Brain microvascular endothelial cell (primary cell): ENCODE data around the gene TLL1.

ENCODE experiments used
- DNase-seq: peaks from one replicate; pipeline ENCODE4 v3.0.0-alpha.2; 2020
- H3K27ac ChIP-seq: fragments of 250-450 bp; sonication (Bioruptor Pico); 2 replicates; pipeline ENCODE4 v1.5.1; 2020; ENCODE audit warnings: mild to moderate bottlenecking, moderate library complexity
- H3K27me3 ChIP-seq: fragments of 250-450 bp; sonication (Bioruptor Pico); replicated peaks from 2 replicates; pipeline ENCODE4 v1.5.1; 2020; ENCODE audit warnings: mild to moderate bottlenecking
- H3K36me3 ChIP-seq: fragments of 250-450 bp; sonication (Bioruptor Pico); replicated peaks from 2 replicates; pipeline ENCODE4 v1.5.1; 2020; ENCODE audit warnings: mild to moderate bottlenecking
- H3K4me3 ChIP-seq: 2 replicates; pipeline ENCODE4 v1.5.1; 2011; ENCODE audit warnings: low read depth, mild to moderate bottlenecking, control low read depth, low read length, moderate library complexity
- in situ Hi-C: cut with HindIII; loops from 2 replicates; pipeline ENCODE4 v1.10.0; 2017; ENCODE audit warnings: low sequenced_read_pairs, low pct_ligation_motif_present
- TF ChIP-seq, protein P1 (sequence below): IDR thresholded peaks from 2 replicates; pipeline ENCODE4 v1.5.1; 2011; ENCODE audit warnings: low read depth, mild to moderate bottlenecking, moderate library complexity, low read length, control low read depth, inconsistent platforms; ENCODE audit errors: missing control alignments

TLL1 gene

GRCh38 chr4:165927366-165927765 lies 54.3 kb downstream of the TLL1 start:
- no peaks in the 10 kb centered on the region for H3K36me3 ChIP-seq
- in situ Hi-C loops = no loop called here
- H3K27me3 ChIP-seq = no peaks in the 10 kb centered on the region
- H3K4me3 ChIP-seq = no peak overlapping the region
- TF ChIP-seq, protein P1, sequence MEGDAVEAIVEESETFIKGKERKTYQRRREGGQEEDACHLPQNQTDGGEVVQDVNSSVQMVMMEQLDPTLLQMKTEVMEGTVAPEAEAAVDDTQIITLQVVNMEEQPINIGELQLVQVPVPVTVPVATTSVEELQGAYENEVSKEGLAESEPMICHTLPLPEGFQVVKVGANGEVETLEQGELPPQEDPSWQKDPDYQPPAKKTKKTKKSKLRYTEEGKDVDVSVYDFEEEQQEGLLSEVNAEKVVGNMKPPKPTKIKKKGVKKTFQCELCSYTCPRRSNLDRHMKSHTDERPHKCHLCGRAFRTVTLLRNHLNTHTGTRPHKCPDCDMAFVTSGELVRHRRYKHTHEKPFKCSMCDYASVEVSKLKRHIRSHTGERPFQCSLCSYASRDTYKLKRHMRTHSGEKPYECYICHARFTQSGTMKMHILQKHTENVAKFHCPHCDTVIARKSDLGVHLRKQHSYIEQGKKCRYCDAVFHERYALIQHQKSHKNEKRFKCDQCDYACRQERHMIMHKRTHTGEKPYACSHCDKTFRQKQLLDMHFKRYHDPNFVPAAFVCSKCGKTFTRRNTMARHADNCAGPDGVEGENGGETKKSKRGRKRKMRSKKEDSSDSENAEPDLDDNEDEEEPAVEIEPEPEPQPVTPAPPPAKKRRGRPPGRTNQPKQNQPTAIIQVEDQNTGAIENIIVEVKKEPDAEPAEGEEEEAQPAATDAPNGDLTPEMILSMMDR = no peak
- H3K27ac ChIP-seq = no peak overlapping the region
- DNase-seq = no peak

GRCh38 chr4:165927815-165928214 lies 54.8 kb downstream of the TLL1 start:
- Histone ChIP-seq H3K27me3 (no peaks in the 10 kb centered on the region), H3K36me3 (no peaks in the 10 kb centered on the region), H3K27ac (no peak overlapping the region), H3K4me3 (no peak overlapping the region)
- no peak for DNase-seq
- in situ Hi-C loops = no loop called here
- TF ChIP-seq, protein P1 = no peak

DNA sequence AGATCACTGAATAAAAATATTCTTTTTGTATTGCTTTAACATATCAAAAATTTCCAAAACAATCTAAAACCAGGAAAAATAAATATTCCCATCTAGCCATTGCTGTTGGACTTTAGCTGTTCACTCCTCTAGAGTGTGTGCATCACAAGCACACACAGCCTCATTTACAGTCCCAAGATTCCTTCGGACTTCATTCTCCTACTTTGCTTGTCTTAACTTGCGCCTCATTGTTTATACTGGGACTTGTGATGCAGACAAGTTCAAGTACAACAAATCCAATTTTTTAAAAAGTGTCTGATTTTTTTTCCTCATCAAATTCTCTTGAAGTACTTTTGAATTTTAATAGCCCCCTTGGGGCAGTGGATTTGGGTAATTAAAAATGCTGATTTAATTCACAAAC lies 55.6 kb downstream of the TLL1 start:
- TF ChIP-seq, protein P1 = no peak
- Histone ChIP-seq H3K4me3 (no peak overlapping the region), H3K27me3 (no peaks in the 10 kb centered on the region), H3K36me3 (no peaks in the 10 kb centered on the region), H3K27ac (no peak overlapping the region)
- DNase-seq = no peak
- in situ Hi-C loops = no loop called here

DNA sequence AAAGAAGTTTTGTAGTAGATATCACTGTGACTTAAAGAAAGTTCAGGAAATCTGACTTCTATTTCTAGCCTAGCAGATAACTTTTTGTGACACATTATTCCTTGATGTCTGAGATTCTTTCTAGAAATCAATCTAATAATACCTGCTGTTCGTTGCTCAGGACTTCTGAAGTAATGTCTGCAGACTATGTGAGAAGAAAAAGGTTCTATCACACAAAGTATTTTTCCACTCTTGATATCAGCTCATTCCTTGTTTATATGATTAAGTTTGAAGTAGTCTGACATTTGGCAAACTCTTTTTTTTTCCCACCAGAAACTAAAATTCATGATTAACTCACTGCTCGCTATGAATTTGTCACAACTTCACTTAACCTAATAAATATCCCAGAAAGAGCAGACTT lies 56.6 kb downstream of the TLL1 start:
- in situ Hi-C loops = no loop called here
- Histone ChIP-seq H3K4me3 (no peak overlapping the region), H3K36me3 (no peaks in the 10 kb centered on the region), H3K27ac (no peak overlapping the region), H3K27me3 (no peaks in the 10 kb centered on the region)
- DNase-seq = no peak
- TF ChIP-seq, protein P1 = no peak

DNA sequence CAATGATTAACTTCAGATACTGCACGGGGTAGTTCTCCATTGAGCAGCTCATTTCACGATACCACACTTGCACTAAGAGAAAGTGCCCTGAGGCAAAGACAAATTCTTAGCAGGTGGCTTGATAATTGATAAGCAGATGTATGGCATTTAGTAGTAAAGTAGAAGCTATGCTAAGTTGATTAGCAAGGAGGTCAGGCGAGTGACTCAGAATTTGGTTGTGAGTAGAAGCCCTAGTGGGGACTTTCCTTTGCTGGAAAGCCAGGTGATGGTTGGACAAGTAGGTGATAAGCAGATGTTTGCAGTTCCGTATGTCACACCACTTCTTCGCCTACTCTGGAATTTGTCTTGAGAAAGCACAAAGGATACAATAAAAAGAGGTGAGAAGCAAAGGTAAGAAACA lies 58.7 kb downstream of the TLL1 start:
- Histone ChIP-seq H3K27me3 (no peaks in the 10 kb centered on the region), H3K4me3 (no peak overlapping the region), H3K36me3 (no peaks in the 10 kb centered on the region), H3K27ac (no peak overlapping the region)
- TF ChIP-seq, protein P1 = no peak
- no peak for DNase-seq
- in situ Hi-C loops = no loop called here

DNA sequence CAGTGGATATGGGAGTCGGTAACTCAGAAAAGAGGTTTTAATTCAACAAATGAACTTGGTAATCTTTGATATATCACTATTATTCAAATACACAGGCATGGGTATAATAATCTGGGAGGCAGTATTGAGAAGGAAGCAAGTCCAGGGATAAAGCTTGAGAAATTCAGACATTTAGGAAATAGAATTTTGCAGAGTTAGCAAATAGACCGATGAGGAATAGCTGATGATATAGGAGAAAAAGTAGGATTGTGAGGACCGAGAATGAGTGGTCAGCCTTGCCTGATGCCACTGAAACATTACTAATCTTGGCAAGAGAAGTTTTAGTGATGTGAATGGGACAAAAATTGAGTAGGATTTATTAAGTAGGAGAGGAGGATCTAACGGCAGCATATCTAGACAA lies 71.9 kb downstream of the TLL1 start:
- Histone ChIP-seq H3K27me3 (no peaks in the 10 kb centered on the region), H3K27ac (no peak overlapping the region), H3K36me3 (no peaks in the 10 kb centered on the region), H3K4me3 (no peak overlapping the region)
- in situ Hi-C loops = no loop called here
- DNase-seq = no peak
- TF ChIP-seq, protein P1 = no peak
